NOMO-1 treated with DMSO at 0.1 percent for 48 hours (cell line): ENCODE results near the gene MIB1.

Experiments
- DNase-seq: peaks from one replicate; lab custom pipeline; 2025; ENCODE audit not compliant: unreplicated experiment; lab: John Stamatoyannopoulos, UW

The MIB1 gene

DNA sequence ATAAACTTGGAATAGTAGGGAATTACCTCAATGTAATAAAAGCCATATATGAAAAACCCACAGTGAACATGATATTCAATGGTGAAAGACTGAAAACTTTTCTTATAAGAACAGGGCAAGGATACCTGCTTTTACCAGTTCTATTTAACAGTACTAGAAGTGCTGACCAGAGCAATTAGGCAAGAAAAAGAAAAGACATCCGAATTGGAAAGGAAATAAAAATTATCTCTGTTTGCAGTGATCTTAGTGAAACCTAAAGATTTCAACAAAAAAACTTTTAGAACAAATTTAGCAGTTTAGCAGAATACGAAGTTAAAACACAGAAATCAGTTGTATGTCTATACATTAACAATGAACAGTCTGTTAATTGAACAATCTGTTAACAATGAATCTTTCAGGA lies 69.1 kb downstream of the MIB1 start:
- DNase-seq: no peak

GRCh38 chr18:21815101-21815500 lies 74.5 kb downstream of the MIB1 start:
- no peak for DNase-seq

DNA sequence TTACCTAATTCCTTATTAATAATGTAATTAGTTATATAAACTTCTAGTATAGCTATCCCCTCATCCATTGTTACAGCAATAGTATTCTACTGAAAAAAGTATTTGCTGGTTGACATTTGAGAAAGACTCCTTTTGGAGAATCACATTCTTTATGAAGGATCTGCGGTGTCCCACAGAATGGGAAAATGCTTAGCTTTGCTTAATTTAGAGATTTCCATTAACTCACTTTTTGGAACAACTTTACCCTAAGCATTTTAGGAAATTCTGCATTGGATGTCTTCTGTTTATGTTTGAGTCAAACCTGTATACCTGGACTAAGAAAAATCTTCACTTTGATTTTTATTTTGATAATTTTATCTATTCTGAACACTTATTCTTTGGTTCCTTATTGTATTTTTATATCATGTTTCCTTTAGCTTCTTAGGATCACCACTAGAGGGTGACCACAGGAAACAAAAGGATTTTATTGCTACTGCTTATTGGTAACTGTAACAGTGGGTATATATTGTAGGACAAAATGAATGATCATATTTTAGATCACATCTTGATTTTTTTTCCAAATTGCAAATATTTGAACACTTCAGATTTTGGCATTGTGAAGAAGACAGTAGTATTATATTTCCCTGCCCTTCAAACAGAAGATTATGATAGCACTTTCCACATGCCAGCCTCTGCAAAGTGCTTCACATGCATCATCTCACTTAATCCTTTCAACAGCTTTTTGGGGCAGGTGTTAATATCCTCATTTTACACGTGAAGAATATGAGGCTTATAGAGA lies 79.6 kb downstream of the MIB1 start:
- peak; percentile 7 for DNase-seq

DNA sequence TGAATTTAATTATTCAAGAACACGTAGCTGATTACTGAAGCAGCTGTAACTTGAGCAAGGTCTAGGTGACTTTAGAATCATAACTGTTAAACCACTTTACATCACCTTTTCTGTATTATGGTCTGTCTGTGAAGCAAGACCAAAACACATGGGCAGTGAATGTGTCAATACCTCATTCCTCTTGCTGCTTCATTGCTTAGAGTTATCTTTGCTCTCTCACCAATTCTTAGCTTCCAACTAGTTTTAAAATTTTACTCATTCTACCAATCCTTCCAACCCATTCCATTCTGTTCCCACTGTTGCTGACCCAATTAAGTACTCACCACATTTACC lies 80.2 kb downstream of the MIB1 start:
- DNase-seq: no peak

- no peak for DNase-seq
Measured at GRCh38 chr18:21823848-21824247, 83.3 kb downstream of the MIB1 start.

DNA sequence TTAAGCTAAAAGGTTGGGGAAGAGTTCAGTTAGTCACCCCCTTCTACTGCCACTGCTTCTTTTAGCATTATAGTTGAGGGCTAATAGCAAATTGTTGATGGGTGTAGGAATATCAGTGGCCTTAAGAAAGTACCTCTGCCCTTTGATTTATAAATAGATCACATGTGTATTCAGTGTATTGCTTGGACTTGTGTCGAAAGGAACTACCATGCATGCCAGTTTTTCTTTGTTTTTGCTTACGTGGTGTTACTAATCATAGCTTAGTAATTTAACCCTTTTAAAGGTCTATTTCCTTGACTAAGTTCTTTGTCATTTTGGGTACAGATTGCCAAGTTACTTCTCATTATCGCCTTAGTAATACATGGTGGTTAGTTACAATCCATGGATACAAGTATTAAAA lies 85.6 kb downstream of the MIB1 start:
- no peak for DNase-seq

GRCh38 chr18:21826641-21827302 lies 86.2 kb downstream of the MIB1 start:
- DNase-seq: no peak

GRCh38 chr18:21830532-21830931 lies 89.9 kb downstream of the MIB1 start:
- DNase-seq: no peak

DNA sequence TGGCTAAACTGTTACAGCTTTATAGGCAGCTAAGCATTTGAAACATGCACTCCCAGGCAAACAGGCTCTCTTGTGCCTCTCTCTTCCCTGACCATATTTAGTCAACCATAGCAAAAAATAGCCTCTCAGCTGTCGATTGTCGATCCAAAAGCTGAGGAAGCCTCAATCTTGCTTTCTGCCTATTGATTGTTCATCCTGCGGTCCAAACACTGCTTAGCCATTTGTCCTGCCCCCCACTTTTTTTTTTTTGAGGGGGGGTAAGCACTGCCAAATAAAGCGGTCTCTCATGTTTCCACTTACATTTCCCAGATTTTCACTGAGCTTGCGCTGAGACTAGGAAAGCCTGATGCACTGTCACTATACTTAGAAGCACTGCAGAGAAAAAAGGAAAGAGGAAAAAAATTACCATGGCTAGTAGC lies 90.8 kb downstream of the MIB1 start:
- no peak for DNase-seq

- no peak for DNase-seq
Measured at GRCh38 chr18:21833604-21834298, 93.2 kb downstream of the MIB1 start.

GRCh38 chr18:21834299-21834660 lies 93.7 kb downstream of the MIB1 start:
- DNase-seq: no peak

DNA sequence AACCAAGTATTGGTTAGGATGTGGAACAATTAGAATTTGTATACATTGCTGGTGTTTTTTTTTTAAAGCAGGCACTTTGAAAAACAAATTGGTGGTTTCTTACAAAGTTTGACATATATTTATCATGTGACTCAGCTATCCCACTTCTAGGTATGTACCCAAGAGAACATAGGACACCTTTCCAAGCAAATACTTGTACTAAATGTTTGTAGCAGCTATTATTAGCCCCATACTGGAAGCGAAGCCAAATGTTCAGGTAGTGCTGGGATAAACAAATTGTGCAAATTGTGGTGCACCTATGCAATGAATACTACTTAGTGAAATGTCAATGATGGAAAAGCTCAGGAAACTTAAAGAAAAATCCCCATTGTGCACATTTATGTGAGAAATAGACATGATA lies 101.0 kb downstream of the MIB1 start:
- DNase-seq: no peak

DNA sequence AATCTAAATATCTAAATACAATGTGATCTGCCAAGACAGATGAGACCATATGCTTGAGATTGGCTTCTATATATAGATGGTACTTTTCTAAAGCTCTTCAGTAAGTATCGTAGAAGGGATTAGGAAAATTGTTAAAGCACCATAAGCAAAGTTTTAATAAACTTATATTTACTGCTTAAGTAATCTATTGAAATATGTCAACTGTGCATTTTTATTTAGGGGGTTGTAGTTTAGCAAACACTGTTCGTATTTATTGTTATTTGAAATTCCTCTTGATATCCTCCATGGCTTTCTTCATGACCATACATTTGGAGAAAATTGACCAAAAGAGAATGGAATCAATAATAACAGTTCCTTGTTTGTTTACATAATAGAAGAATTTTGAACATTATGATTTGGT lies 102.7 kb downstream of the MIB1 start:
- DNase-seq: no peak

- DNase-seq: no peak
Measured at GRCh38 chr18:21851327-21851961, 110.9 kb downstream of the MIB1 start.

- no peak for DNase-seq
Measured at GRCh38 chr18:21853016-21853415, 112.4 kb downstream of the MIB1 start.

- DNase-seq: no peak
Measured at GRCh38 chr18:21853775-21854552, 113.4 kb downstream of the MIB1 start.

DNA sequence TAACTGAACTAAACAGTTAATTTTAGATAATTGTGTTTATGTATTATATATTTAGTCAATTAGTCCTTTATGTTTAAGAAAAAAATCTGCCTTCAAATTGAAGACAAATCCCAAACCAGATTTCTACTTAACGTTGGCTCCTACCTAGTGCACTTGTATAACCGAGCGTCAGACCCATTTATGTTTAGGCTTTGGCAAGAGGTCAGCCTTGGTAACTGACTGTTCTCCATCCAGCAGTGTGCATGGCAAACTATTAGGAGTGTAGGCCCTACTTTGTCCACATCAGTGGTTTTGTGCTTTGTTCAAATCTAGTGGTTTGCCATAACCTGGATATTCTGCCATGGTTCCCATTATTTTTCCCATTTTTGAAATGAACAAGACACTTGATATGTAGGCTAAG lies 114.8 kb downstream of the MIB1 start:
- no peak for DNase-seq

DNA sequence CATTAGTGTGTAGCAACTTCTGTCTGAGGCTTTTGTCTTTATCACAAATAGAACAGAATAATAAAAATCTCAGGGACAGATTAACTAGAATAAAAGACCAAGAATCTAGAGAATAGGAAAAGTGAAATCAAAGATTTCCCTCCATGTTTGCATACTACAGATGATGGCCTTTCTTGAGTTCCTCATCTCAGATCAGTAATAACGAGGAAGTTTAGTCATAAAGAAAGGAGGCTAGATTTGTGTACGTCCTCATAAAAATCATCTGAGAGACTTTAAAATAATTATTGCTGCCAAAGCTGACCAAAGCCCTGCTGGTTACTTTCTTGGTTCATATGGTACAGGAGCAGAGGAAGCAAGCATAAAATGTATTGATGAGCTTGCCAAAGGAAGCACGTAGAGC lies 117.3 kb downstream of the MIB1 start:
- no peak for DNase-seq

GRCh38 chr18:21858544-21858943 lies 118.0 kb downstream of the MIB1 start:
- no peak for DNase-seq

GRCh38 chr18:21864386-21864785 lies 123.8 kb downstream of the MIB1 start:
- no peak for DNase-seq

GRCh38 chr18:21865043-21865442 lies 124.5 kb downstream of the MIB1 start:
- DNase-seq: no peak
